Neural cell (in vitro differentiated cells): Measurements from ENCODE around the gene RBKS. TPM values are rescaled to one million over a fixed set of nuclear protein-coding genes. Genes with fewer than 3 reads are reported as not detected.

Source experiments
- H2AFZ ChIP-seq: fragments of 200-600, 300-800 bp; sonication (generic), shearing (Covaris generic); 2 replicates; pipeline ENCODE4 v1.6.0; 2014; ENCODE audit warnings: low read depth, mild to moderate bottlenecking, antibody characterized with exemption, low read length, moderate library complexity
- H3F3A ChIP-seq: fragments of 200-600 bp; shearing (Covaris generic); 2 replicates; pipeline ENCODE4 v1.6.1; 2016; ENCODE audit warnings: mild to moderate bottlenecking, moderate library complexity, mixed read lengths, antibody characterized with exemption, low read length; ENCODE audit not compliant: insufficient read depth, poor library complexity, severe bottlenecking
- H3K27ac ChIP-seq: fragments of 200-600, 300-800 bp; sonication (generic), shearing (Covaris generic); 2 replicates; pipeline ENCODE4 v1.5.1; 2014; ENCODE audit warnings: mild to moderate bottlenecking, low read length, moderate library complexity
- H3K27me3 ChIP-seq: fragments of 300-800, 200-600 bp; sonication (generic), shearing (Covaris generic); 2 replicates; pipeline ENCODE4 v1.6.0; 2014; ENCODE audit warnings: mild to moderate bottlenecking, low read depth, low read length, moderate library complexity; ENCODE audit not compliant: insufficient read depth
- H3K36me3 ChIP-seq: fragments of 300-800, 200-600 bp; sonication (generic), shearing (Covaris generic); 2 replicates; pipeline ENCODE4 v1.5.1; 2014; ENCODE audit warnings: mild to moderate bottlenecking, antibody characterized with exemption, low read length, moderate library complexity; ENCODE audit not compliant: insufficient read depth
- H3K4me2 ChIP-seq: fragments of 300-800, 200-600 bp; sonication (generic), shearing (Covaris generic); 2 replicates; pipeline ENCODE4 v1.6.0; 2014; ENCODE audit warnings: mild to moderate bottlenecking, low read length
- H3K4me3 ChIP-seq: fragments of 300-800, 200-600 bp; sonication (generic), shearing (Covaris generic); 2 replicates; pipeline ENCODE4 v1.5.1; 2014; ENCODE audit warnings: mild to moderate bottlenecking, low read length, moderate library complexity
- H3K79me2 ChIP-seq: fragments of 200-600 bp; shearing (Covaris generic); replicated peaks from 2 replicates; pipeline ENCODE4 v1.6.0; 2014; ENCODE audit warnings: mild to moderate bottlenecking, low read length, moderate library complexity; ENCODE audit not compliant: insufficient read depth
- H3K9ac ChIP-seq: fragments of 300-800, 200-600 bp; sonication (generic), shearing (Covaris generic); 2 replicates; pipeline ENCODE4 v1.6.1; 2016; ENCODE audit warnings: mild to moderate bottlenecking, low read length, mixed read lengths
- H3K9me2 ChIP-seq: fragments of 200-600 bp; shearing (Covaris generic); 2 replicates; pipeline ENCODE4 v1.6.1; 2016; ENCODE audit warnings: mild to moderate bottlenecking, low read length, mixed read lengths; ENCODE audit not compliant: insufficient read depth
- H3K9me3 ChIP-seq: fragments of 200-600, 300-800 bp; sonication (generic), shearing (Covaris generic); 2 replicates; pipeline ENCODE4 v1.6.1; 2016; ENCODE audit warnings: mild to moderate bottlenecking, mixed run types, low read length, moderate library complexity, mixed read lengths
- H4K20me1 ChIP-seq: fragments of 200-600 bp; shearing (Covaris generic); 2 replicates; pipeline ENCODE4 v1.6.1; 2016; ENCODE audit warnings: mild to moderate bottlenecking, mixed run types; ENCODE audit not compliant: insufficient read depth
- CTCF ChIP-seq: fragments of 450-650 bp; IDR thresholded peaks from 2 replicates; pipeline ENCODE4 v1.5.1; 2014; ENCODE audit warnings: antibody characterized with exemption, mild to moderate bottlenecking, moderate library complexity; ENCODE audit not compliant: poor library complexity, severe bottlenecking
- EP300 ChIP-seq: fragments of 450-650 bp; conservative IDR thresholded peaks from 2 replicates; pipeline ENCODE4 v1.6.1; 2014; ENCODE audit warnings: antibody characterized with exemption, mild to moderate bottlenecking, moderate library complexity; ENCODE audit not compliant: poor library complexity, severe bottlenecking
- EZH2 ChIP-seq: fragments of 200-600, 300-800 bp; shearing (Covaris generic), sonication (generic); IDR thresholded peaks from 2 replicates; pipeline ENCODE4 v1.6.1; 2014; ENCODE audit warnings: antibody characterized with exemption, low read length, borderline replicate concordance, mild to moderate bottlenecking; ENCODE audit not compliant: insufficient read depth, poor library complexity, severe bottlenecking
- MXI1 ChIP-seq: fragments of 450-650 bp; conservative IDR thresholded peaks from 2 replicates; pipeline ENCODE4 v1.6.1; 2014; ENCODE audit warnings: antibody characterized with exemption, mild to moderate bottlenecking; ENCODE audit not compliant: poor library complexity, severe bottlenecking
- POLR2AphosphoS5 ChIP-seq: IDR thresholded peaks from 2 replicates; pipeline ENCODE4 v1.6.1; 2012
- RAD21 ChIP-seq: fragments of 450-650 bp; conservative IDR thresholded peaks from 2 replicates; pipeline ENCODE4 v1.6.1; 2014; ENCODE audit warnings: antibody characterized with exemption, mild to moderate bottlenecking, moderate library complexity
- REST ChIP-seq: IDR thresholded peaks from 2 replicates; pipeline ENCODE4 v1.6.1; 2012; ENCODE audit warnings: borderline replicate concordance
- SMC3 ChIP-seq: fragments of 450-650 bp; conservative IDR thresholded peaks from 2 replicates; pipeline ENCODE4 v1.6.1; 2014; ENCODE audit warnings: antibody characterized with exemption, mild to moderate bottlenecking, moderate library complexity; ENCODE audit not compliant: poor library complexity
- TAF1 ChIP-seq: IDR thresholded peaks from 2 replicates; pipeline ENCODE4 v1.6.1; 2012; ENCODE audit warnings: low read depth
- polyA plus RNA-seq: library from polyadenylated mRNA; depleted of rRNA; stranded (reverse); fragments of >200 nt; gene quantifications from 2 replicates; pipeline ENCODE4 v1.2.3, GENCODE V29; 2014

The RBKS gene
- polyA plus RNA-seq, 1 donor from 2014 or later = 5.4 TPM

GRCh38 chr2:27762951-27763906 lies 127.0 kb downstream of the RBKS start:
- TF ChIP-seq SMC3 = no peak
- no peak for TF ChIP-seq EZH2
- no peak for TF ChIP-seq TAF1
- no peak for TF ChIP-seq RAD21
- TF ChIP-seq POLR2AphosphoS5 = no peak
- Histone ChIP-seq H3K9me2 (no peaks in the 10 kb centered on the region), H3K36me3 (no peaks in the 10 kb centered on the region), H3F3A (no peaks in the 10 kb centered on the region), H4K20me1 (no peaks in the 10 kb centered on the region), H3K27ac (no peak overlapping the region), H3K27me3 (no peaks in the 10 kb centered on the region), H3K4me3 (no peak overlapping the region), H3K9me3 (no peaks in the 10 kb centered on the region), H3K79me2 (no peaks in the 10 kb centered on the region), H3K9ac (no peak overlapping the region), H3K4me2 (no peak overlapping the region), H2AFZ (no peak overlapping the region)

GRCh38 chr2:27756544-27757498 lies 133.4 kb downstream of the RBKS start:
- H3K36me3 ChIP-seq = no peaks in the 10 kb centered on the region
- H3K4me3 ChIP-seq = no peak overlapping the region
- H2AFZ ChIP-seq = no peak overlapping the region
- H3K9ac ChIP-seq = no peak overlapping the region
- no peaks in the 10 kb centered on the region for H3F3A ChIP-seq
- H3K9me2 ChIP-seq = no peaks in the 10 kb centered on the region
- H3K9me3 ChIP-seq = no peaks in the 10 kb centered on the region
- TF ChIP-seq EZH2 (no peak), CTCF (no peak), POLR2AphosphoS5 (no peak), REST (no peak), MXI1 (no peak), RAD21 (no peak), TAF1 (no peak), EP300 (no peak), SMC3 (no peak)
- no peaks in the 10 kb centered on the region for H3K27me3 ChIP-seq
- H4K20me1 ChIP-seq = no peaks in the 10 kb centered on the region
- H3K27ac ChIP-seq = no peak overlapping the region
- H3K4me2 ChIP-seq = no peak overlapping the region
- H3K79me2 ChIP-seq = no peaks in the 10 kb centered on the region
